K562 (cell line): ENCODE data around the gene ATP9A. TPM values are rescaled to one million over a fixed set of nuclear protein-coding genes. Genes with fewer than 3 reads are reported as not detected.

Experiments used
- ATAC-seq: fragments of 200-7000 bp; cut with Tn5 transposase; 3 replicates; pipeline ENCODE4 v1.9.1; 2020; ENCODE audit warnings: moderate library complexity
- BruUV-seq: library from RNA; stranded (reverse); fragments of 400-500 nt; replicated peaks from 2 replicates; lab custom pipeline; 2021; lab: Mats Ljungman, UMichigan
- CTCF ChIA-PET: fragments of 300-600 bp; formaldehyde crosslinking; extraction: SDS; loops from one replicate; lab custom pipeline; 2021; ENCODE audit warnings: low intra/inter-chr PET ratio; lab: Yijun Ruan, JAX
- POLR2A ChIA-PET: fragments of 300-600, 350-650 bp; sonication (Branson Sonifier 250); formaldehyde crosslinking; extraction: SDS; loops from one replicate; lab custom pipeline; 2021; ENCODE audit warnings: antibody characterized with exemption, inconsistent platforms; lab: Yijun Ruan, JAX
- DNase-seq, 4 experiments: peaks; one replicate each; pipeline versions ENCODE4 v3.0.0 to v3.0.0-alpha.2; 2011 to 2018; ENCODE audit warnings: low spot score in 3 of 4, mixed read lengths in 3 of 4; ENCODE audit errors: extremely low read depth in 1 of 4
- FAIRE-seq: peaks from 2 replicates; lab custom pipeline; 2011; peaks lifted over from hg19 to GRCh38; lab: Jason Lieb, UNC
- H2AFZ ChIP-seq: 2 replicates; pipeline ENCODE4 v1.6.0; 2011; ENCODE audit warnings: low read depth, low read length, control low read depth, inconsistent platforms
- H3K27ac ChIP-seq: fragments of 200-600 bp; 3 replicates; pipeline ENCODE4 v1.8.0; 2011; ENCODE audit warnings: low read depth, mild to moderate bottlenecking, control low read depth, inconsistent platforms, low read length, moderate library complexity, mixed read lengths; ENCODE audit errors: extremely low read depth
- H3K27me3 ChIP-seq, 2 experiments: fragments of 300-600 bp in 1 of 2; 2 replicates in 1 of 2; 3 replicates in 1 of 2; pipeline versions ENCODE4 v1.6.0 to v1.8.0; 2011; ENCODE audit warnings: inconsistent platforms in 2 of 2, low read length in 2 of 2, mild to moderate bottlenecking in 1 of 2, mixed read lengths in 1 of 2, moderate library complexity in 1 of 2; ENCODE audit not compliant: control insufficient read depth in 2 of 2, insufficient read depth in 2 of 2
- H3K36me3 ChIP-seq: fragments of 300-600 bp; 3 replicates; pipeline ENCODE4 v1.8.0; 2011; ENCODE audit warnings: mild to moderate bottlenecking, low read length, inconsistent platforms; ENCODE audit not compliant: control insufficient read depth, insufficient read depth
- H3K4me1 ChIP-seq, 2 experiments: fragments of 200-600 bp in 1 of 2; replicated peaks in 1 of 2; 2 replicates in 1 of 2; 3 replicates in 1 of 2; pipeline versions ENCODE4 v1.5.1 to v1.8.0; 2011; ENCODE audit warnings: inconsistent platforms in 2 of 2, low read length in 2 of 2, mild to moderate bottlenecking in 1 of 2, mixed read lengths in 1 of 2, moderate library complexity in 1 of 2; ENCODE audit not compliant: control insufficient read depth in 2 of 2, insufficient read depth in 2 of 2
- H3K4me2 ChIP-seq: 2 replicates; pipeline ENCODE4 v1.6.1; 2011; ENCODE audit warnings: low read length, control low read depth, inconsistent platforms, mixed read lengths; ENCODE audit not compliant: insufficient read depth
- H3K4me3 ChIP-seq: fragments of 200-600 bp; sonication (generic), shearing (Covaris generic); 2 replicates; pipeline ENCODE4 v1.5.1; 2016; ENCODE audit warnings: control low read depth, inconsistent platforms
- H3K79me2 ChIP-seq: fragments of 200-600 bp; 3 replicates; pipeline ENCODE4 v1.8.0; 2011; ENCODE audit warnings: low read length, inconsistent platforms; ENCODE audit not compliant: control insufficient read depth, insufficient read depth
- H3K9ac ChIP-seq, 2 experiments: 2 replicates each; pipeline versions ENCODE4 v1.6.0 to v1.6.1; 2011; ENCODE audit warnings: low read depth in 2 of 2, low read length in 2 of 2, control low read depth in 1 of 2, inconsistent platforms in 1 of 2, mild to moderate bottlenecking in 1 of 2, mixed read lengths in 1 of 2; ENCODE audit not compliant: insufficient read depth in 1 of 2
- H3K9me1 ChIP-seq: one replicate; pipeline ENCODE4 v1.6.0; 2011; ENCODE audit warnings: inconsistent platforms, mild to moderate bottlenecking, low read length, moderate library complexity; ENCODE audit not compliant: control insufficient read depth, insufficient read depth
- H3K9me3 ChIP-seq: replicated peaks from 2 replicates; pipeline ENCODE4 v1.5.1; 2011; ENCODE audit warnings: low read depth, low read length, inconsistent platforms; ENCODE audit not compliant: control insufficient read depth, insufficient read depth
- H4K20me1 ChIP-seq: replicated peaks from 2 replicates; pipeline ENCODE4 v1.6.1; 2011; ENCODE audit warnings: low read length, inconsistent platforms, mixed read lengths; ENCODE audit not compliant: control insufficient read depth, insufficient read depth
- CBFA2T3 ChIP-seq: fragments of 450-650 bp; IDR thresholded peaks from 2 replicates; pipeline ENCODE4 v1.6.1; 2017
- ELK3 ChIP-seq: fragments of 450-650 bp; formaldehyde crosslinking; IDR thresholded peaks from 2 replicates; pipeline ENCODE4 v1.4.0; 2020; ENCODE audit warnings: mild to moderate bottlenecking
- LCOR ChIP-seq: sonication (generic); formaldehyde crosslinking; IDR thresholded peaks from 2 replicates; pipeline ENCODE4 v1.8.0; 2022; ENCODE audit warnings: mild to moderate bottlenecking, missing genetic modification reagents
- NR2C1 ChIP-seq, 2 experiments: fragments of 450-650 bp; IDR thresholded peaks; 2 replicates each; pipeline ENCODE4 v1.6.1; 2017; ENCODE audit warnings: mild to moderate bottlenecking in 2 of 2, antibody characterized with exemption in 1 of 2, inconsistent platforms in 1 of 2, missing compliant biosample characterization in 1 of 2, missing genetic modification characterization in 1 of 2
- PCBP2 ChIP-seq: fragments of 200-400 bp; formaldehyde crosslinking; IDR thresholded peaks from 2 replicates; pipeline ENCODE4 v1.6.1; 2018; ENCODE audit warnings: low read length, low read depth, mild to moderate bottlenecking, moderate library complexity; ENCODE audit not compliant: poor library complexity, severe bottlenecking
- RFX5 ChIP-seq: IDR thresholded peaks from 2 replicates; pipeline ENCODE4 v1.6.1; 2011; ENCODE audit warnings: low read depth, mild to moderate bottlenecking, improper control_type of control experiment, low read length
- SMARCA4 ChIP-seq: fragments of 450-650 bp; IDR thresholded peaks from 2 replicates; pipeline ENCODE4 v1.6.1; 2016
- XRCC4 ChIP-seq: IDR thresholded peaks from one replicate; pipeline ENCODE4 v1.6.1; 2011; ENCODE audit not compliant: insufficient read depth, insufficient read length; ENCODE audit errors: extremely low read depth
- XRCC5 ChIP-seq: fragments of 200-400 bp; formaldehyde crosslinking; IDR thresholded peaks from 2 replicates; pipeline ENCODE4 v1.6.1; 2017; ENCODE audit warnings: low read depth, mild to moderate bottlenecking, low read length
- ZNF197 ChIP-seq: fragments of 200-800 bp; sonication (Bioruptor generic); IDR thresholded peaks from 2 replicates; pipeline ENCODE4 v1.6.1; 2016; ENCODE audit warnings: low read depth, missing genetic modification characterization, missing compliant biosample characterization
- ZNF79 ChIP-seq: fragments of 250-450 bp; sonication (Bioruptor Pico); IDR thresholded peaks from 2 replicates; pipeline ENCODE4 v1.4.0; 2020; ENCODE audit warnings: low read depth, mild to moderate bottlenecking, moderate library complexity
- WGBS: fragments of 100-300 bp; shearing (Covaris generic); methylation state at CpG from one replicate; pipeline ENCODE4 v1.1.6; 2016; ENCODE audit warnings: low coverage, mixed read lengths; ENCODE audit not compliant: insufficient coverage; ENCODE audit errors: missing lambda C conversion rate; 5-methylcytosine and 5-hydroxymethylcytosine counted together
- in situ Hi-C: fragments of 300-500 bp; cut with MboI; formaldehyde crosslinking; loops from 4 replicates; pipeline ENCODE4 v1.15.0; 2018; ENCODE audit warnings: inconsistent platforms, mixed read lengths
- intact Hi-C: fragments of 100-400 bp; cut with micrococcal nuclease; formaldehyde crosslinking; loops from 2 replicates; pipeline ENCODE4 v1.14.2; 2022
- polyA plus RNA-seq, 8 experiments: library from polyadenylated mRNA; depleted of rRNA in 4 of 8; stranded (reverse) in 5 of 8; unstranded in 3 of 8; fragments of >200 nt; fragmentation: Nextera tagmentation in 2 of 8; fragmentation: Illumina TruSeq in 1 of 8; extraction: Ambion mirVana in 2 of 8; extraction: Trizol in 1 of 8; gene quantifications; 2 replicates each; pipeline versions ENCODE4 v1.2.1 to v1.2.3, GENCODE V29; 2011 to 2014; ENCODE audit warnings: inconsistent platforms in 1 of 8, missing spikeins in 1 of 8
- total RNA-seq, 7 experiments: library from RNA; depleted of rRNA in 6 of 7; stranded (reverse); fragments of >200 nt in 6 of 7; fragmentation: Illumina TruSeq in 2 of 7; extraction: Trizol in 2 of 7; gene quantifications; 2 replicates each; pipeline versions ENCODE4 v1.2.1 to v1.2.3, GENCODE V29; 2011 to 2021; ENCODE audit warnings: low replicate concordance in 1 of 7
- TF ChIP-seq, protein P1 (sequence below): fragments of 250-450 bp; sonication (Bioruptor Pico); IDR thresholded peaks from 2 replicates; pipeline ENCODE4 v1.4.0; 2020

Gene ATP9A
- total and polyA plus RNA-seq, 9 of the 15 experiments (the other 6 are each of a cell fraction or from before 2014, with no cell fraction given): 0.18 to 0.62 (median 0.29) TPM

- ChIA-PET POLR2A (no interaction called here), CTCF (no interaction called here)
- no peaks in the 10 kb centered on the region for H3K9me3 ChIP-seq
- BruUV-seq: no TSS peak
- H3K9me1 ChIP-seq: no peaks in the 10 kb centered on the region
- in situ Hi-C loops: no loop called here
- FAIRE-seq: no peak
- TF ChIP-seq, protein P1, sequence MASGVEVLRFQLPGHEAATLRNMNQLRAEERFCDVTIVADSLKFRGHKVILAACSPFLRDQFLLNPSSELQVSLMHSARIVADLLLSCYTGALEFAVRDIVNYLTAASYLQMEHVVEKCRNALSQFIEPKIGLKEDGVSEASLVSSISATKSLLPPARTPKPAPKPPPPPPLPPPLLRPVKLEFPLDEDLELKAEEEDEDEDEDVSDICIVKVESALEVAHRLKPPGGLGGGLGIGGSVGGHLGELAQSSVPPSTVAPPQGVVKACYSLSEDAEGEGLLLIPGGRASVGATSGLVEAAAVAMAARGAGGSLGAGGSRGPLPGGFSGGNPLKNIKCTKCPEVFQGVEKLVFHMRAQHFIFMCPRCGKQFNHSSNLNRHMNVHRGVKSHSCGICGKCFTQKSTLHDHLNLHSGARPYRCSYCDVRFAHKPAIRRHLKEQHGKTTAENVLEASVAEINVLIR (CRISPR knock-in tag): no peak
- TF ChIP-seq ELK3 (CRISPR knock-in tag): no peak
- TF ChIP-seq XRCC4: no peak
- TF ChIP-seq XRCC5: no peak
- TF ChIP-seq RFX5: no peak
- no peak for TF ChIP-seq LCOR (CRISPR knock-in tag)
- TF ChIP-seq ZNF197 (CRISPR knock-in tag): no peak
- TF ChIP-seq SMARCA4: no peak
- TF ChIP-seq NR2C1 (IDR thresholded peaks at IDR 0.05): no peak
- no peak for TF ChIP-seq NR2C1 (tag; IDR thresholded peaks at IDR 0.05)
- TF ChIP-seq PCBP2: no peak
- no peak for TF ChIP-seq CBFA2T3
- TF ChIP-seq ZNF79: no peak
- no peak overlapping the region for H3K4me3 ChIP-seq
- no peaks in the 10 kb centered on the region for H4K20me1 ChIP-seq
- H3K79me2 ChIP-seq: no peaks in the 10 kb centered on the region
- H3K4me2 ChIP-seq: no peak overlapping the region
- intact Hi-C loops: no loop called here
- DNase-seq: no peak
- H2AFZ ChIP-seq: no peak overlapping the region
- no peak for ATAC-seq
- H3K36me3 ChIP-seq: no peaks in the 10 kb centered on the region
- H3K27me3 ChIP-seq: peaks cover 6 to 12% of the 10 kb centered on the region in 2 experiments; a peak in 4 of 5 replicates
- H3K27ac ChIP-seq: no peak overlapping the region
- H3K4me1 ChIP-seq: no peaks in the 10 kb centered on the region
- WGBS: 2% methylated on average over 9 of the region's 9 CpGs
- no peak overlapping the region for H3K9ac ChIP-seq
Observed at GRCh38 chr20:51720384-51720783, 47.8 kb downstream of the ATP9A start.
